Gastrocnemius medialis (tissue), 4 donors: ENCODE data around the gene DCAF17. TPM values are rescaled to one million over a fixed set of nuclear protein-coding genes. Genes with fewer than 3 reads are reported as not detected.

ENCODE experiments used
- ATAC-seq, 2 donors: fragments of 150-250 bp; one replicate each; pipeline ENCODE4 v1.9.1; 2016
- DNase-seq, 2 donors: peaks; one replicate each; pipeline ENCODE4 v3.0.0-alpha.2; 2019
- H3K27ac ChIP-seq, 4 donors: fragments of 200-600 bp; sonication (generic); 1 replicate in 1 of 4; 2 replicates in 3 of 4; pipeline ENCODE4 v1.5.1; 2016 to 2018; ENCODE audit warnings: mild to moderate bottlenecking in 2 of 4, moderate library complexity in 1 of 4
- H3K27me3 ChIP-seq, 3 donors: fragments of 200-600 bp; sonication (generic) in 2 of 3; 1 replicate in 1 of 3; 2 replicates in 2 of 3; pipeline versions ENCODE4 v1.5.1 to v1.6.0; 2016 to 2019; ENCODE audit warnings: mild to moderate bottlenecking in 1 of 3, moderate library complexity in 1 of 3
- H3K36me3 ChIP-seq, 2 donors: fragments of 200-600 bp; sonication (generic) in 1 of 2; one replicate each; pipeline ENCODE4 v1.5.1; 2017 to 2018
- H3K4me1 ChIP-seq, 2 donors: fragments of 200-600 bp; sonication (generic) in 1 of 2; one replicate each; pipeline ENCODE4 v1.5.1; 2016 to 2017; ENCODE audit warnings: mild to moderate bottlenecking in 2 of 2
- H3K4me3 ChIP-seq, 4 donors: fragments of 200-600 bp; sonication (generic) in 3 of 4; 1 replicate in 1 of 4; 2 replicates in 3 of 4; pipeline ENCODE4 v1.5.1; 2016 to 2019; ENCODE audit warnings: mild to moderate bottlenecking in 2 of 4
- H3K9me3 ChIP-seq, 3 donors: fragments of 200-600 bp; sonication (generic) in 2 of 3; 1 replicate in 1 of 3; 2 replicates in 2 of 3; pipeline ENCODE4 v1.5.1; 2016 to 2019
- POLR2A ChIP-seq, 2 donors: fragments of 450-650 bp; IDR thresholded peaks; one replicate each; pipeline ENCODE4 v1.6.1; 2017; ENCODE audit warnings: antibody characterized with exemption in 2 of 2, mild to moderate bottlenecking in 2 of 2, moderate library complexity in 2 of 2
- in situ Hi-C, 4 donors: fragments of 200-750 bp; cut with MboI; loops; one replicate each; pipeline versions ENCODE4 v1.15.0 to v1.8.0; 2017; ENCODE audit warnings: low sequenced_read_pairs in 4 of 4
- intact Hi-C: fragments of 100-400 bp; cut with DNase I; formaldehyde crosslinking; loops from one replicate; pipeline ENCODE4 v1.15.1; 2023; ENCODE audit warnings: low total_unique reads
- total RNA-seq, 4 donors: library from RNA; depleted of rRNA; stranded (reverse); fragments of >200 nt; gene quantifications; one replicate each; pipeline versions ENCODE4 v1.1.0 to v1.2.3, GENCODE V29; 2016
- TF ChIP-seq, protein P1 (sequence below), 5 experiments: fragments of 450-650 bp in 3 of 5; fragments of 200-600 bp in 2 of 5; sonication (generic) in 2 of 5; IDR thresholded peaks in 4 of 5; conservative IDR thresholded peaks in 1 of 5; 1 replicate in 4 of 5; 2 replicates in 1 of 5; pipeline ENCODE4 v1.5.1; 2016 to 2019; ENCODE audit warnings: antibody characterized with exemption in 5 of 5, mild to moderate bottlenecking in 3 of 5, moderate library complexity in 3 of 5

Gene DCAF17
- total RNA-seq, 4 donors from 2014 or later = 5.2 to 22.8 (median 8.9) TPM

DNA sequence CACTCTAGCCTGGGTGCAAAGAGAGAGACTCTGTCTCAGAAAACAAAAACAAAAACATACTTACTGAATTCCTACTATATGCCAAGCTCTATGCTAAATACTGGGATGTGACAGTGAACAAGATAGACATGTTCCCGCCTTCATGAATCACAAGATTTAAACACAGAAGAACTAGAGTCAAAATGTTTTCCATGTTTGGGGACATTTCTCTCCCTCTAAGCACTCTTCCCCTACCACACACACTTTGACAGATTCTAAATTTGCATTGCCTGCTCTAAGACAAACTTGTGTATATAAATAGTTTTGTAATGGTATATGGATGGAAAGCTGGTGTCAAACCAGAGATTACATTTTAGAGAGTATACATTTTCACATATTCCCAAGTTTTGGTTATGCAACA, 99.3 kb downstream of the DCAF17 start:
- no peaks in the 10 kb centered on the region for H3K9me3 ChIP-seq
- no peak overlapping the region for H3K4me3 ChIP-seq
- intact Hi-C loops = no loop called here
- ATAC-seq (no peak), DNase-seq (no peak)
- H3K27me3 ChIP-seq = no peaks in the 10 kb centered on the region
- no peak for TF ChIP-seq POLR2A (IDR thresholded peaks at IDR 0.05)
- TF ChIP-seq, protein P1, sequence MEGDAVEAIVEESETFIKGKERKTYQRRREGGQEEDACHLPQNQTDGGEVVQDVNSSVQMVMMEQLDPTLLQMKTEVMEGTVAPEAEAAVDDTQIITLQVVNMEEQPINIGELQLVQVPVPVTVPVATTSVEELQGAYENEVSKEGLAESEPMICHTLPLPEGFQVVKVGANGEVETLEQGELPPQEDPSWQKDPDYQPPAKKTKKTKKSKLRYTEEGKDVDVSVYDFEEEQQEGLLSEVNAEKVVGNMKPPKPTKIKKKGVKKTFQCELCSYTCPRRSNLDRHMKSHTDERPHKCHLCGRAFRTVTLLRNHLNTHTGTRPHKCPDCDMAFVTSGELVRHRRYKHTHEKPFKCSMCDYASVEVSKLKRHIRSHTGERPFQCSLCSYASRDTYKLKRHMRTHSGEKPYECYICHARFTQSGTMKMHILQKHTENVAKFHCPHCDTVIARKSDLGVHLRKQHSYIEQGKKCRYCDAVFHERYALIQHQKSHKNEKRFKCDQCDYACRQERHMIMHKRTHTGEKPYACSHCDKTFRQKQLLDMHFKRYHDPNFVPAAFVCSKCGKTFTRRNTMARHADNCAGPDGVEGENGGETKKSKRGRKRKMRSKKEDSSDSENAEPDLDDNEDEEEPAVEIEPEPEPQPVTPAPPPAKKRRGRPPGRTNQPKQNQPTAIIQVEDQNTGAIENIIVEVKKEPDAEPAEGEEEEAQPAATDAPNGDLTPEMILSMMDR (IDR thresholded peaks at IDR 0.05 in 4 of 5, conservative IDR thresholded peaks at IDR 0.05 in 1 of 5) = no peak
- H3K27ac ChIP-seq = no peak overlapping the region
- no peaks in the 10 kb centered on the region for H3K36me3 ChIP-seq
- in situ Hi-C loops = no loop called here
- no peaks in the 10 kb centered on the region for H3K4me1 ChIP-seq

Other genes with a start within 250 kb of the DCAF17 start
- gene METTL8, start 236 bp upstream of the DCAF17 start, total RNA-seq = 10 to 100 TPM; 10.3 to 22.0 (median 11.0) TPM
- gene CYBRD1, start 88.2 kb downstream of the DCAF17 start, total RNA-seq = 10 to 100 TPM; 42.3 to 49.0 (median 43.4) TPM